Medulla oblongata (tissue), 1 donor: Measurements from ENCODE around the gene DDX39B.

Source experiments
- DNase-seq: peaks from one replicate; pipeline ENCODE4 v3.0.0-alpha.2; 2015; ENCODE audit errors: extremely low spot score

The DDX39B gene

GRCh38 chr6:31547727-31548543, 6.1 kb upstream of the DDX39B start:
- no peak for DNase-seq

DNA sequence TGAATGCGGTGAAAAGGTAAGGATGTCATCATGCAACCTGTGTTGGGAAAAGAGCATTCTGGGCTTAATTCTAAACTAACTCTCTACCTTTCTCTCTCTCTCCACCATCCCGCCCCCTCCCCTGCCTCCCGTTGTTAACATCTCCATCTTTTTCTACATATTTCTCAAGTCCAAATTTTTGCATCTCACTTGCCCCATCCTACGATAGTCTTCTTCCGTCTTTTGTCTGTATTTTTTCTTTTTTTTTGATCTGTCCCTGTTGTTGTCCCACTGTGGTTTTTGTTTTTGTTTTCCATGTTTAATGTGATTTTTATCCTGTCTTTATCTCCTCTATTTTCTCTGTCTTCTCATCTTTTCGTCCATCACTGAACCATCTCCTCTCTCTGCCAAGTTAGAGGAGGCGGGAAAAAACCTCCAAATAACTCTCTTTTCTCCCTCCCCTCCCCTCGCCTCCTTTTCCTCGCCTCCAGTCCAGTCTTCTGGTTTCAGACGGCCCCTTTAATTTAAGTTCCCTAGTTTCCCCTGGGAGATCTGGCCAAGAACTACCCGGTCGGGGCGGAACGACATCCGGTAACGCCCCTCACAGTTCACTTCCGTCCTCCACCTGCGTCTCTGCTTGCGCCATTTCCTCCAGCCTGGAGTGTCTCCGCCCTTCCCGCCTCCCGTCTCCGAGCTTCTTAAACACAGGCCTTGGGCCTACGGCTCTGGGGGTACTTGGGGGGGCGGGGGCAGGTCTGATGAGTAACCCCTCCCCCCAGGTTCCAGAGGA, 5.3 kb upstream of the DDX39B start, which contains the start of gene NFKBIL1:
Gene NFKBIL1 (plus strand): TSS at position 651 of the 769 bp plus-strand sequence. CDS start 87 bp downstream, at position 738.
- DNase-seq: peak; percentile 98

DNA sequence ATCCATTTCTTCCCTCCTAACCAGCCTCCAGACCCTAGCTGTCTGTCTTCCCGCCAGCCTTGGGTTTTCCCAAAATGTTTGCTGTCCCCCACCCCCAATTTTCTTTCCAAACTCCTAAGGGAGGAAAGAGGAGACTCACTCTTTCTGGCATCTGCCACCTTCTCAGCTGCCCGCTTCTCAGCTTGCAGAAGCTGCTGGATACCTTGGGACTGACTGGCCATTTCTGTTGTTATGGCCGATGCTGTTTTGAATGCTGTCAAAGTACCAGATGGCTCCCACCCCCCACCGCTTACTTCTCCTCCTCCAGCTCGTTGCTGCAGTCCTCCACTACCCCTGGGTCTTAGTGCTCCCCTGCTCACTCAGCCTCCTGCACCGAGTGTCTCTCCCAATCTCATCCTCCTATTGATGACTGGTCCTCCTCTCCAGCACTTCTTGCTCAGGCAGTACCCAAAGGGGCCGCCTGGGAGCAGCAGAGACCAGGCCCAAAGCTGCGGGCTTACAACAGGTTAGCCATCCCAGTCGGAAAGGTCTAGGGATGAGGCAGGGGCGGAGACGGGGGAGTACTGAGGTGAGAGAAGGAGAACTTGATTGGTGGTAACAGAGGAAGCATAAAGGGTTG, 4.6 kb upstream of the DDX39B start, which contains the start of gene ATP6V1G2:
Gene ATP6V1G2 (minus strand): TSS at position 270 of the 619 bp plus-strand sequence. CDS start 49 bp downstream, at position 221.
- peak; percentile 96 for DNase-seq

DNA sequence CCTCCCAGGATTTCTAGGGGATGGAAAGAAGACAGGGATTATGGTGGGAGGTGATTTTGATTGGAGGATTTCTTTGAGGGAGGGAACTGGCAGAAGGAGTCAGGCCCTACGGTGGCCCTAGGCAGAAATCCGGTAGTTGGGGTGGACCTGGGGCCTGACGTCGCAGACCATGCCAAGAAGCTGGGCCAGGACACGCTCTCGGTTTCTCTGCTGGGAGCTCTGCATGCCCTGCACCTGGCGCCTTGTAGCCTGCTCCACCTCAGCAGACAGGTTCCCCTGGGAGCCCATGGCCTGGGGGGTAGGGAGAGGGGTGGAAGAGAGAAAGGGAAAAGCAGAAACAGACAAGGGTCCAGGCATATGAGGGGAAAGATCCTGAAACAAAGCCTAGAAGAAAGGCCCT, 3.5 kb upstream of the DDX39B start:
- no peak for DNase-seq

- DNase-seq: no peak
These were observed 2.9 kb upstream of the DDX39B start for GRCh38 chr6:31544676-31545075.

DNA sequence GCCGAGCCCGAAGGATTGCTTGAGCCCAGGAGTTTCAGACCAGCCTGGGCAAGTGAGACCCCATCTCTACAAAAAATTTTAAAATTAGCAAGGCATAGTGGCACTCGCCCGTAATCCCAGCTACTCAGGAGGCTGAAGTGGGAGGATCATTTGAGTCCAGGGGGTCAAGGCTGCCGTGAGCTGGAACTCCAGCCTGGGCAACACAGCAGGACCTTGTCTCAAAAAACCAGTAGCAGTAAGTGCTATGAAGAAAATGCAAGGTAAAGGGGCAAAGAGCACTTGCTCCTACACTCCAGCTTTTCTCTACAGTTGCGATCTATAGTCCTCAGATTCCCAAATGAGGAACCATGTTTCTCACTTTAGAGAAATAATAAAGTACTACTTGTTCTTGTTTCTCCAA, 1.8 kb upstream of the DDX39B start:
- no peak for DNase-seq

- DNase-seq: peak; percentile 42
These were observed 645 bp downstream of the DDX39B start for GRCh38 chr6:31541059-31541657.

GRCh38 chr6:31540640-31541039, 1.2 kb downstream of the DDX39B start:
- DNase-seq: no peak

DNA sequence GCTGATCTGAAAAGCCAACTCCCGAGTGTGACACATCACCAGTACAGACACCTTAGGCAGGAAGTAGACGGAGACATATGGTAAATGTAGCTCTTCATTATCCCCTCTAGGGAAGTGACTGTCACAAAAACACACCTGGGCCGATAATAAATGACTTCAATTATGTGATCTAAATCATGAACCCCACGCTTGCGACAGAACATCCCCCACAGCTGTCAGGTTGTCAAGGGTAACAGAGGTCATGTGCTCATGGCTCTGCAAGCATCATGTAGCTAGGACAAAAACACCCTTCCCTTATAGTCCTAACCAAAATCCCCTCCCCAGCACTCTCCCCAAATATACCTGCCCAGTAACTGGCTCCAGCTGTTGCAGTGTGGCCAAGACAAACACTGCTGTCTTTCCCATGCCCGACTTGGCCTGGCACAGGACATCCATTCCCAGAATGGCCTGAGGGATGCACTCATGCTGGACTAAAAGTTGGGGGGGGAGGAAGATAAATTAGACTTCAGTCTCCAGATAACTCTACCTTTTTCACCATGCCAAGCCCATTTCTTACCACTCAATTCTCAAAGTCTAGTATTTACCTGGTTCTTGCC, 2.9 kb downstream of the DDX39B start:
- DNase-seq: no peak

DNA sequence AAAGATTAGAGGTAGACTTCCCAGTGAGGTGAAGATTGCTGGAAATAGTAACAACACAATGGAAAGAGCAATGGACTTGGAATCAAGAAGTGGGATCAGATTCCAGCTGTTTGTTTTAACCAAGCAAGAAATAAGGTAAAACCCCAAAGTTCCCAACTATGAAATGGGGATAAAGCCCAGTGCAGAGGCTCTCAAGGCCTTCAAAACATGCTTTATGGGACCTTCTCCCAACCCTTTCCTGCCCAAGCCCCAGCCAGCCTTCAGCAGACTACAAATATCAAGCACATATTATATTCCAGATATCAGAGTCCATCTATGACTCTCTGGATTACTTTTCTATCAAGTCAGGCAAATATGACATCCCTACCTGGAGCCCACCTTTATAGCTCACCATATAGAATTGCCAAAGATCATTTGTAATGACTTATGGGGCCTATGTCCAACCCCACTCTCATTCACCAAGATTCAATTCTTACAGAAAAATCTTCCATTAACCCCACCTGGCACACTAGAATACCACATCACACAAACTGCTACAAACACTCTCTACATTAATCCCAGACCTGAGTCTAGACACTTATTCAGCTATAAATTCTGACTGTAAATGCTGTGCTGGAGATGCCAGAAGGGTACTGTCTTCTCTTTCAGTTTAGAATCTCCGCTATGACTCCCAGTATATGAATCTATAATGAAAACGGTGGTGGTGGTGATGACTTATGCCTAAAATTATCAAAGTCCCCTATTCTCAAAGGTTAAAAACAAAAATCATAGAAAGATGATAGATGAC, 6.1 kb downstream of the DDX39B start:
- no peak for DNase-seq

- DNase-seq: no peak
These were observed 7.2 kb downstream of the DDX39B start for GRCh38 chr6:31534521-31535040.

DNA sequence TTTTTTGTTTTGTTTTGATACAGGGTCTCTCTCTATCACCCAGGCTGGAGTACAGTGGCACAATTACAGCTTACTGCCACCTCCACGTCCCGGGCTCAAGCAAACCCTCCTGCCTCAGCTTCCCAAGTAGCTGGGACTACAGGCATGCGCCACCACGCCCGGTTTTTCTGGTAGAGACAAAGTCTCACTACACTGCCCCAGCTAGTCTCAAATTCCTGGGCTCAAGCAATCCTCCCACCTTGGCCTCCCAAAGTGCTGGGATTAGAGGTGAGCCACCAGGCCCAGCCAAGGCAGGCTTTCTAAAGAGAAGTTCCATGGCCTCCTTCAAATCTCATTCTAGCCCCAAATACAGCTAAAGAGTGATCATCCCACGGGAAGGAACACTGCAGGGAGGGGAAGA, 7.8 kb downstream of the DDX39B start:
- no peak for DNase-seq

GRCh38 chr6:31533455-31533841, 8.4 kb downstream of the DDX39B start:
- no peak for DNase-seq

DNA sequence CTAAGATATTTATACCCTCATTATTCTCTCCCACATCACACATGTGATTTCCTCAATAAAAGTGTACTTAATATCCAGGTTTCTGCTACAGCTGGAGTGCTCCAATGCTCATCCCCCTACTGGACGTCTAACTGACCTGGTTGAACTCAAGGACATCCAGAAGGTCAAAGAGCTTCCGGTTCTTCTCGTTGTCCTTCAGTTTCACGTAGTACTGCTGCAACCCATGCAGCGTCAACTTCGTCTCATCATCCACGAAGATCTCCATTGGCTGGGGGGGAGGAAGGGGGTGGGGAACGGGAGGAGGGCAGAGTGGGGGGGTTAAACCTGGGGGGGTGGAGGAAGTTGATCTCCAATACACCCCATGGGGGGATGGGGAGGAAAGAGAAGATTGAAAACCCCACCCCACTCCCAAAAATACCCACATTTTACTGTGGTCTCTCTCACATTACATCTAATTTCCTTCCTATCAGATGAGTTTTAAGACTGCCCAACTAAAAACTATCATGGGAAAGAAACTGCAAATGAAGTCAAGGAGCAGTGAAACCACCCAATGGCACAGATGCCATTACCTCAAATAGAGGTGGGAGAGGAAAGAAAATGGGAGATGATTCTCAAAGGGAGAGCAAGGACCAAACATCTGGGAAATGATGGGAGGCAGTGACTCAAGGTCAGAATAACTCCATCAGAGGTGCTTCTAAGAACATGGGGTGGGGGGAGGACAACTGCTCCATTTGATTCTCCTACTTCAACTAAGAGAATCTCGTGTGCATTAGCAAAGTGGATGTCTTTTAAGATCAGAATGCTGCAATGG, 9.0 kb downstream of the DDX39B start:
- DNase-seq: no peak

GRCh38 chr6:31531771-31532643, 9.8 kb downstream of the DDX39B start:
- DNase-seq: no peak

- no peak for DNase-seq
These were observed 10.6 kb downstream of the DDX39B start for GRCh38 chr6:31531162-31531561.

DNA sequence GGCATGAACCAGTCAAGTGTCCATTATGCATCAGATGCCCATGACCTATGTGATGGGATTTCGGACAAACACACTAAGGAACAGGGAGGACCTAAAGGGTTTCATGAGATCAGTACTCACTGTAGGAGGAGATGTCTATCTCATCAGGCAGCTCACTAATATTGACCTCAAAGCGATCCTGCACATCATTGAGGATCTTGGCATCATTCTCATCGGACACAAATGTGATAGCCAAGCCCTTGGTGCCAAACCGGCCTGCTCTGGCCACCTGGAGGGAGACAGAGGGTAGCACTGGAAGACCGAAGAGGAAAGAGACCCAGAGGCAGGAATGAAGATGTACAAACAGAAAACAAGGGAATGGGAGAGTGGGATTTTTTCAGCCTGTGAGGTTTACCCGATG, 11.1 kb downstream of the DDX39B start:
- DNase-seq: no peak

DNA sequence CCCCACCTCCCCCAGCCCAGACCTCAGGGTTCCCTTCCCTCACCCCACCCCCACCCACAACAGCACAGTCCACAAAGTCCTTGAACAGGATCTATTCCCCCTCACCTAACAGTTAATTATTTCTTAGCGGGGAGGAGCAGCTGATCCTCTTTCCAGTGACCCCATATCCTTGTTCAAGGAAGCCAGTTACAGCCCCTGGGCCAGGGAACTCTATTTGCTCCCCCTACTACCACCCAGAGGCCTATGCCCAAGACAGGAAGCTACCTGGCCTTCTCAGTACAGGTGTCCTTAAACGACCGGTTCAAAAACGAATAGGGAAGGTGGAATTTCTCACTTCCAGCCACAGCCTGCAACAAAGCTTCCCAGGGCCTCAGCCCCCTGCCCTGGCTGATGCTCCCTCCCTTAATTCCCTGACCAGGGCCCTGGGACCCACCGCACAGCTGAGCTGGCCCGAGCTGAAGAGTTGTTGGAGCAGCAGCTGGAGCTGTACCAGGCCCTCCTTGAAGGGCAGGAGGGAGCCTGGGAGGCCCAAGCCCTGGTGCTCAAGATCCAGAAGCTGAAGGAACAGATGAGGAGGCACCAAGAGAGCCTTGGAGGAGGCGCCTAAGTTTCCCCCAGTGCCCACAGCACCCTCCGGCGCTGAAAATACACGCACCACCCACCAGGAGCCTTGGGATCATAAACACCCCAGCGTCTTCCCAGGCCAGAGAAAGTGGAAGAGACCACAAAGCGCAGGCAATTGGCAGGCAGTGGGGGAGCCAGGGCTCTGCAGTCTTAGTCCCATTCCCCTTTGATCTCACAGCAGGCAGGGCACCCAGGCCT, 12.3 kb downstream of the DDX39B start:
- DNase-seq: no peak
